Astrocyte (in vitro differentiated cells and primary cell): ENCODE data around the gene THRSP. TPM values are rescaled to one million over a fixed set of nuclear protein-coding genes. Genes with fewer than 3 reads are reported as not detected.

Experiments
- DNase-seq: peaks from one replicate; pipeline ENCODE4 v3.0.0-alpha.2; 2010; ENCODE audit warnings: low read depth
- FAIRE-seq: peaks from 2 replicates; lab custom pipeline; 2011; peaks lifted over from hg19 to GRCh38; lab: Jason Lieb, UNC
- H2AFZ ChIP-seq: 2 replicates; pipeline ENCODE4 v1.6.0; 2012; ENCODE audit warnings: low read depth, low read length, inconsistent platforms
- H3K27ac ChIP-seq: 2 replicates; pipeline ENCODE4 v1.5.1; 2011; ENCODE audit warnings: low read depth, low read length, inconsistent platforms
- H3K27me3 ChIP-seq: 2 replicates; pipeline ENCODE4 v1.6.0; 2011; ENCODE audit warnings: low read length, inconsistent platforms; ENCODE audit not compliant: insufficient read depth
- H3K36me3 ChIP-seq: 2 replicates; pipeline ENCODE4 v1.5.1; 2011; ENCODE audit warnings: low read length, inconsistent platforms; ENCODE audit not compliant: insufficient read depth
- H3K4me1 ChIP-seq: 2 replicates; pipeline ENCODE4 v1.5.1; 2011; ENCODE audit warnings: low read length, inconsistent platforms; ENCODE audit not compliant: insufficient read depth
- H3K4me2 ChIP-seq: 2 replicates; pipeline ENCODE4 v1.6.0; 2012; ENCODE audit warnings: low read length, inconsistent platforms
- H3K4me3 ChIP-seq: 2 replicates; pipeline ENCODE4 v1.5.1; 2011; ENCODE audit warnings: low read depth, mild to moderate bottlenecking, low read length, inconsistent platforms; ENCODE audit not compliant: insufficient read depth
- H3K79me2 ChIP-seq: 2 replicates; pipeline ENCODE4 v1.6.0; 2012; ENCODE audit warnings: mild to moderate bottlenecking, low read length, inconsistent platforms; ENCODE audit not compliant: insufficient read depth
- H3K9ac ChIP-seq: 2 replicates; pipeline ENCODE4 v1.6.0; 2012; ENCODE audit warnings: mild to moderate bottlenecking, low read length, inconsistent platforms
- H3K9me3 ChIP-seq: 2 replicates; pipeline ENCODE4 v1.5.1; 2012; ENCODE audit warnings: low read depth, mild to moderate bottlenecking, low read length, inconsistent platforms; ENCODE audit not compliant: insufficient read depth
- H4K20me1 ChIP-seq: 2 replicates; pipeline ENCODE4 v1.6.0; 2012; ENCODE audit warnings: low read length, inconsistent platforms; ENCODE audit not compliant: insufficient read depth
- H3K27ac Mint-ChIP-seq: one replicate; pipeline ENCODE4 v1.8.0; 2021; ENCODE audit warnings: mild to moderate bottlenecking, mixed read lengths; ENCODE audit not compliant: unreplicated experiment
- H3K27me3 Mint-ChIP-seq: one replicate; pipeline ENCODE4 v1.8.0; 2021; ENCODE audit warnings: low read depth, mixed read lengths; ENCODE audit not compliant: unreplicated experiment
- H3K36me3 Mint-ChIP-seq: one replicate; pipeline ENCODE4 v1.8.0; 2021; ENCODE audit warnings: low read depth, mixed read lengths; ENCODE audit not compliant: unreplicated experiment
- H3K4me1 Mint-ChIP-seq: one replicate; pipeline ENCODE4 v1.8.0; 2021; ENCODE audit warnings: low read depth, mixed read lengths; ENCODE audit not compliant: unreplicated experiment
- H3K4me3 Mint-ChIP-seq: one replicate; pipeline ENCODE4 v1.8.0; 2021; ENCODE audit warnings: mild to moderate bottlenecking, moderate library complexity, mixed read lengths; ENCODE audit not compliant: unreplicated experiment
- H3K9me3 Mint-ChIP-seq: one replicate; pipeline ENCODE4 v1.8.0; 2021; ENCODE audit warnings: mild to moderate bottlenecking, mixed read lengths; ENCODE audit not compliant: unreplicated experiment
- EZH2 ChIP-seq: IDR thresholded peaks from 2 replicates; pipeline ENCODE4 v1.6.1; 2012; ENCODE audit warnings: mild to moderate bottlenecking, low read length, inconsistent platforms; ENCODE audit not compliant: insufficient read depth
- total RNA-seq: library from RNA; stranded (reverse); gene quantifications from 2 replicates; pipeline ENCODE4 v1.2.1, GENCODE V29; 2021
- TF ChIP-seq, protein P1 (sequence below): IDR thresholded peaks from 2 replicates; pipeline ENCODE4 v1.5.1; 2011; ENCODE audit warnings: low read depth, mild to moderate bottlenecking, inconsistent platforms, low read length, moderate library complexity; ENCODE audit not compliant: insufficient read depth

THRSP gene
- total RNA-seq, 1 donor from 2014 or later: not detected

DNA sequence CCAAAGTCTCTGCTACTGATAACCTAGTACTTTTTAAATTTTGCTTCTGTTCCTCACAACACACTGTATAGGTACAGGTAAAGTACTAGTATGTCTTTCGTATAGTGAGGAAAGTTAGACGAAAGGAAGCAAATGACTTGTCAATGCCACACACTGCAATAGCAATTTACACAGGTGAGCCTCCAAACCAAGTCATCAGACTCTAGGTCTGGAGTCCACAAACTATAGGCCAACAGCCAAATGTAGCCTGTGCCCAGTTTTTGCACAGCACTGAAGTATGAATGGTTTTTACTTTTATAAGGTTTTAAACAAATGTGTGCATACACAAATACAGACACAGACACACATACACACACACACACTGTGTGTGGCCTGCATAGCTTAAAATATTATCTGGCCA, 47.6 kb downstream of the THRSP start:
- Histone ChIP-seq H3K36me3 (peaks cover 19% of the 10 kb centered on the region), H3K4me2 (no peak overlapping the region), H3K27ac (no peak overlapping the region)

DNA sequence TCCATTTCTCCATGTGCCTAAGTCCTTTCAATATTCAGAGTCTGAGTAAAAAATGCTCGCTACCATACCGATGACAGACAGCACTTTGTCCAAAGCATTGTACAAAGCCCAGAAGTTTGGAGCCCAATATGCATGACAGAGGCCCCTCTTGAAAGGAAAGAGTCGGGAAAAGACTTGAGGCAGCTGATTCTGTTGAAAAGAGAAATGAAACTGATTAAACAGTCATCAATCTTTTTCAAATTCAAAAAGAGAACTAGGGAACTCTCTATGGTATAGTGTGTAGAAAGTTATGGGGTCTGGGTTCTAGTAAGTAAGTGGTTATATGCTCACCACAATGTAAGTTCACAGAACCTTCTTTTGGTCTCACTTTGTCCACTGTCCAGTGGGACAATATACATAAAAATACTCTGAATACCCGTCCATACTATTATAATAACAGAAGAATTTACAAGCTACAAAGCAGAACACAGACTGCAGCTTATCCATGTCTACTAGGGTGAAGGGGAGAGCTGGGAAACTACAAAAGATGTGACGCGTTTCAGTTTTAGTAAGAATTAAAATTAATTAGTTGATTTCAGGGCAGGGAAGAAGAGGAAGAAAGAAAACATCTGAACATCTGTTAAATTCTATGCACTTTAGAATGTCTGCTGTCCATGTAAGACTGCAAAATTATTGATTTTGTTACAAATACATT, 49.1 kb downstream of the THRSP start:
- Histone ChIP-seq H3K4me1 (no peaks in the 10 kb centered on the region), H3K79me2 (no peaks in the 10 kb centered on the region), H4K20me1 (no peaks in the 10 kb centered on the region), H3K4me3 (no peak overlapping the region), H3K36me3 (peaks cover 22% of the 10 kb centered on the region), H3K27ac (no peak overlapping the region), H3K4me2 (no peak overlapping the region), H3K9ac (no peak overlapping the region), H3K27me3 (no peaks in the 10 kb centered on the region), H3K9me3 (no peaks in the 10 kb centered on the region), H2AFZ (no peak overlapping the region)
- no peak for FAIRE-seq
- H3K27me3 Mint-ChIP-seq: no peaks in the 10 kb centered on the region
- H3K4me1 Mint-ChIP-seq: peaks cover 11% of the 10 kb centered on the region
- H3K27ac Mint-ChIP-seq: no peak overlapping the region
- H3K9me3 Mint-ChIP-seq: no peaks in the 10 kb centered on the region
- no peak for TF ChIP-seq EZH2
- TF ChIP-seq, protein P1, sequence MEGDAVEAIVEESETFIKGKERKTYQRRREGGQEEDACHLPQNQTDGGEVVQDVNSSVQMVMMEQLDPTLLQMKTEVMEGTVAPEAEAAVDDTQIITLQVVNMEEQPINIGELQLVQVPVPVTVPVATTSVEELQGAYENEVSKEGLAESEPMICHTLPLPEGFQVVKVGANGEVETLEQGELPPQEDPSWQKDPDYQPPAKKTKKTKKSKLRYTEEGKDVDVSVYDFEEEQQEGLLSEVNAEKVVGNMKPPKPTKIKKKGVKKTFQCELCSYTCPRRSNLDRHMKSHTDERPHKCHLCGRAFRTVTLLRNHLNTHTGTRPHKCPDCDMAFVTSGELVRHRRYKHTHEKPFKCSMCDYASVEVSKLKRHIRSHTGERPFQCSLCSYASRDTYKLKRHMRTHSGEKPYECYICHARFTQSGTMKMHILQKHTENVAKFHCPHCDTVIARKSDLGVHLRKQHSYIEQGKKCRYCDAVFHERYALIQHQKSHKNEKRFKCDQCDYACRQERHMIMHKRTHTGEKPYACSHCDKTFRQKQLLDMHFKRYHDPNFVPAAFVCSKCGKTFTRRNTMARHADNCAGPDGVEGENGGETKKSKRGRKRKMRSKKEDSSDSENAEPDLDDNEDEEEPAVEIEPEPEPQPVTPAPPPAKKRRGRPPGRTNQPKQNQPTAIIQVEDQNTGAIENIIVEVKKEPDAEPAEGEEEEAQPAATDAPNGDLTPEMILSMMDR: no peak
- H3K36me3 Mint-ChIP-seq: no peaks in the 10 kb centered on the region
- H3K4me3 Mint-ChIP-seq: no peak overlapping the region
- no peak for DNase-seq

More for the DNA sequence above, 47.6 kb downstream of the THRSP start:
- H3K9me3 ChIP-seq: no peaks in the 10 kb centered on the region
- DNase-seq: no peak
- no peaks in the 10 kb centered on the region for H3K79me2 ChIP-seq
- no peaks in the 10 kb centered on the region for H3K27me3 ChIP-seq
- no peak for FAIRE-seq
- Mint-ChIP-seq H3K9me3 (no peaks in the 10 kb centered on the region), H3K36me3 (no peaks in the 10 kb centered on the region), H3K27ac (no peak overlapping the region), H3K4me3 (no peak overlapping the region), H3K27me3 (no peaks in the 10 kb centered on the region), H3K4me1 (peaks cover 11% of the 10 kb centered on the region)
- no peak overlapping the region for H3K9ac ChIP-seq
- H3K4me1 ChIP-seq: no peaks in the 10 kb centered on the region
- H3K4me3 ChIP-seq: no peak overlapping the region
- TF ChIP-seq, protein P1: no peak
- TF ChIP-seq EZH2: no peak
- no peak overlapping the region for H2AFZ ChIP-seq
- no peaks in the 10 kb centered on the region for H4K20me1 ChIP-seq

Other genes with a start within 250 kb of the THRSP start
- gene RSF1, start 243.1 kb upstream of the THRSP start, total RNA-seq: 84.0 and 95.9 TPM in 2 replicates
- 49.0 and 53.1 TPM in 2 replicates for gene AAMDC, start 242.7 kb upstream of the THRSP start, total RNA-seq
- 32.2 and 35.0 TPM in 2 replicates for gene INTS4, start 69.2 kb upstream of the THRSP start, total RNA-seq
- gene KCTD14, start 40.6 kb upstream of the THRSP start, total RNA-seq: 1.0 and 1.1 TPM in 2 replicates
- gene NDUFC2, start 16.0 kb downstream of the THRSP start, total RNA-seq: 251 and 285 TPM in 2 replicates
- 39.8 and 43.7 TPM in 2 replicates for gene ALG8, start 75.8 kb downstream of the THRSP start, total RNA-seq
- gene KCTD21, start 124.8 kb downstream of the THRSP start, total RNA-seq: 12.9 and 14.0 TPM in 2 replicates
- 16.2 and 18.7 TPM in 2 replicates for gene USP35, start 125.1 kb downstream of the THRSP start, total RNA-seq